ENCODE results near the gene PLEKHA5.
"Not testable (repeated sequence)": the region's sequence is repeated elsewhere in the genome, so short reads cannot be mapped to it uniquely, and the experiment has no call there.

The PLEKHA5 gene

DNA sequence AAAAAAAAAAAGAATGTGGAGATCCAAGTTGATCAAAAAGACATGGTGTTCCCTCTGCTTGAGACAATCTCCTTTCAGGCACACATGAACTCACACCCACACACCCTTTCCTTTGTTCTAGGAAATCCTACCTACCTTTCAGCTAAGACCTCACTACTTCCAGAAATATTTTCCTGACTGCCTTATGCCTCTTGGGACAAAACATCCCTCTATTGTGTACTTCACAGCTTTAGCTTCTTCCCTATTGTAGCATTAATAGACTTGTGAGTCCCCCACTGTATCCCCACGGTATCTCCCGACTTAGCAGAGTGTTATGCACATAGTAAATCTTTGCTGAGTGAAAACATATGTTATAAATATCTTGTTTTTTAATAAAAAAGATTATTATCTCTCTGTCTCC lies 264.9 kb downstream of the PLEKHA5 start:
- TF ChIP-seq ZNF70 (CRISPR knock-in tag; IDR thresholded peaks at IDR 0.05) = no peak
- ATAC-seq = no peak

DNA sequence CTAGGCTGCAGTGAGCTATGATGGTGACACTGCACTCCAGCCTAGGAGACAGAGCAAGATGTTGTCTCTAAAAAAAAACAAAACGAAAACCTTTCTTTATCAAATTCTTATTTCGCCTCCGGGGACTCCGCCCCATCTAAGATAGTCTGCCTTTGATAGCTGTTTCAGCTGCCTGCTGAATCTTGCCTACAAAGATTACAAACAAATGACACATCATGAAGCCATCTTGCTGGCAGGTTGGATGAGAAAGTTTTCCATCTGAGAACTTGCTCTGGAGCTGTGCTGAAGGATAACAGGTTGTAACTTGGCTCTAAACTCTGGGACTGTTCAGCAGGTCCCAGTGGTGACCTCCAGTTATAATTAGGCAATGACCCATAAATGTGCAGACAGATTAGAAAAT lies 268.0 kb downstream of the PLEKHA5 start:
- ATAC-seq = no peak
- TF ChIP-seq ZNF70 (CRISPR knock-in tag; IDR thresholded peaks at IDR 0.05) (no peak), ZC3H10 (CRISPR knock-in tag; IDR thresholded peaks at IDR 0.05) (no peak), OSR1 (CRISPR knock-in tag; IDR thresholded peaks at IDR 0.05) (no peak), ISL1 (CRISPR knock-in tag; IDR thresholded peaks at IDR 0.05) (no peak), PPARA (CRISPR knock-in tag; IDR thresholded peaks at IDR 0.05; ENCODE audit: borderline replicate concordance) (no peak), ZNF565 (CRISPR knock-in tag; conservative IDR thresholded peaks at IDR 0.05; ENCODE audit: low read depth) (no peak), ARNTL (CRISPR knock-in tag; IDR thresholded peaks at IDR 0.05; ENCODE audit: borderline replicate concordance, low read depth) (no peak), ZFP30 (CRISPR knock-in tag; IDR thresholded peaks at IDR 0.05) (no peak), RARB (CRISPR knock-in tag; IDR thresholded peaks at IDR 0.05) (no peak), CSDC2 (CRISPR knock-in tag; IDR thresholded peaks at IDR 0.05) (no peak), ZNF8 (CRISPR knock-in tag; IDR thresholded peaks at IDR 0.05) (no peak), ESRRG (CRISPR knock-in tag; IDR thresholded peaks at IDR 0.05) (no peak), TCF4 (CRISPR knock-in tag; IDR thresholded peaks at IDR 0.05; ENCODE audit: borderline replicate concordance) (no peak), GLIS3 (CRISPR knock-in tag; IDR thresholded peaks at IDR 0.05) (no peak)
- TF ChIP-seq, protein P1, sequence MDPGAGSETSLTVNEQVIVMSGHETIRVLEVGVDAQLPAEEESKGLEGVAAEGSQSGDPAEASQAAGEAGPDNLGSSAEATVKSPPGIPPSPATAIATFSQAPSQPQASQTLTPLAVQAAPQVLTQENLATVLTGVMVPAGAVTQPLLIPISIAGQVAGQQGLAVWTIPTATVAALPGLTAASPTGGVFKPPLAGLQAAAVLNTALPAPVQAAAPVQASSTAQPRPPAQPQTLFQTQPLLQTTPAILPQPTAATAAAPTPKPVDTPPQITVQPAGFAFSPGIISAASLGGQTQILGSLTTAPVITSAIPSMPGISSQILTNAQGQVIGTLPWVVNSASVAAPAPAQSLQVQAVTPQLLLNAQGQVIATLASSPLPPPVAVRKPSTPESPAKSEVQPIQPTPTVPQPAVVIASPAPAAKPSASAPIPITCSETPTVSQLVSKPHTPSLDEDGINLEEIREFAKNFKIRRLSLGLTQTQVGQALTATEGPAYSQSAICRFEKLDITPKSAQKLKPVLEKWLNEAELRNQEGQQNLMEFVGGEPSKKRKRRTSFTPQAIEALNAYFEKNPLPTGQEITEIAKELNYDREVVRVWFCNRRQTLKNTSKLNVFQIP (CRISPR knock-in tag; IDR thresholded peaks at IDR 0.05; ENCODE audit: borderline replicate concordance, low read depth) = no peak
- TF ChIP-seq, protein P2, sequence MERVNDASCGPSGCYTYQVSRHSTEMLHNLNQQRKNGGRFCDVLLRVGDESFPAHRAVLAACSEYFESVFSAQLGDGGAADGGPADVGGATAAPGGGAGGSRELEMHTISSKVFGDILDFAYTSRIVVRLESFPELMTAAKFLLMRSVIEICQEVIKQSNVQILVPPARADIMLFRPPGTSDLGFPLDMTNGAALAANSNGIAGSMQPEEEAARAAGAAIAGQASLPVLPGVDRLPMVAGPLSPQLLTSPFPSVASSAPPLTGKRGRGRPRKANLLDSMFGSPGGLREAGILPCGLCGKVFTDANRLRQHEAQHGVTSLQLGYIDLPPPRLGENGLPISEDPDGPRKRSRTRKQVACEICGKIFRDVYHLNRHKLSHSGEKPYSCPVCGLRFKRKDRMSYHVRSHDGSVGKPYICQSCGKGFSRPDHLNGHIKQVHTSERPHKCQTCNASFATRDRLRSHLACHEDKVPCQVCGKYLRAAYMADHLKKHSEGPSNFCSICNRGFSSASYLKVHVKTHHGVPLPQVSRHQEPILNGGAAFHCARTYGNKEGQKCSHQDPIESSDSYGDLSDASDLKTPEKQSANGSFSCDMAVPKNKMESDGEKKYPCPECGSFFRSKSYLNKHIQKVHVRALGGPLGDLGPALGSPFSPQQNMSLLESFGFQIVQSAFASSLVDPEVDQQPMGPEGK (CRISPR knock-in tag; IDR thresholded peaks at IDR 0.05; ENCODE audit: borderline replicate concordance) = no peak
- TF ChIP-seq, protein P3, sequence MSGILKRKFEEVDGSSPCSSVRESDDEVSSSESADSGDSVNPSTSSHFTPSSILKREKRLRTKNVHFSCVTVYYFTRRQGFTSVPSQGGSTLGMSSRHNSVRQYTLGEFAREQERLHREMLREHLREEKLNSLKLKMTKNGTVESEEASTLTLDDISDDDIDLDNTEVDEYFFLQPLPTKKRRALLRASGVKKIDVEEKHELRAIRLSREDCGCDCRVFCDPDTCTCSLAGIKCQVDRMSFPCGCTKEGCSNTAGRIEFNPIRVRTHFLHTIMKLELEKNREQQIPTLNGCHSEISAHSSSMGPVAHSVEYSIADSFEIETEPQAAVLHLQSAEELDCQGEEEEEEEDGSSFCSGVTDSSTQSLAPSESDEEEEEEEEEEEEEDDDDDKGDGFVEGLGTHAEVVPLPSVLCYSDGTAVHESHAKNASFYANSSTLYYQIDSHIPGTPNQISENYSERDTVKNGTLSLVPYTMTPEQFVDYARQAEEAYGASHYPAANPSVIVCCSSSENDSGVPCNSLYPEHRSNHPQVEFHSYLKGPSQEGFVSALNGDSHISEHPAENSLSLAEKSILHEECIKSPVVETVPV (CRISPR knock-in tag; IDR thresholded peaks at IDR 0.05) = no peak

DNA sequence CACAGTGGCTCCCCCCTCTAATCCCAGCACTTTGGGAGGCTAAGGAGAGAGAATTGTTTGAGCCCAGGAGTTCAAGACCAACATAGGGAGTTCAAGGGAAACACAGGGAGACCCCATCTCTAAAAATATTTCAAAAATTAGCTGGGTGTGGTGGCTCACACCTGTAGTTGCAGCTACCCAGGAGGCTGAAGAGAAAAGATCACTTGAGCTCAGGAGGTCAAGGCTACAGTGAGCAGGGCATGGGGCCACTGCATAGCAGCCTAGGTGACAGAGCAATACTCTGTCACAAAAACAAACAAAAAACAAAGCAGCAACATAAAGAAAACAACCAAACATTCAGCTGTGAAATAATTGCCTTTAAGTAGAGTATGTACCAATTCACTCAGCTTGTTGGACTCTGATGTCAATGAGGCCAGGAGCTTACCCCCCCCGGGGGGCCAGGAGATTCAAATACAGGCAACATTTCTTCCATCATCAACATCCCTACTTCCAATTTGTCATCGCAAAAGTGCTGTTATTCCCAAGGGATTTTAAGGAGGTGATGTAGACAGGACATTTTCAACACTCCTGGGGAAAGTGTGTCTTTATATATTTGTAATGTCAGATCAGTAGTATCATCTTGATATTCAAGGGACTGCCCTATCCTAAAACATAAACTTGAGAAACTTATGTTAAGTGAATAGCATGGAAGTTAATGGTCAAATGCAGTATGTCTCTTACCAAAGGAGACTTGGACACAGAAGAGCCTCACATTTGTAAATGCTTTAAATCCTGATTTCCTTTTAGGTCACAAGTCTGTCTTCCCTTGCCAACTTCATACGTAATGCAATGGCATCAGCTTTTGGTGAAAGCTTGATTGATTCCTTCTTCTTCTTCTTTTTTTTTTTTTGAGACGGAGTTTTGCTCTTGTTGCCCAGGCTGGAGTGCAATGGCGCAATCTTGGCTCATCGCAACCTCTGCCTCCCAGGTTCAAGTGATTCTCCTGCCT lies 269.1 kb downstream of the PLEKHA5 start:
- TF ChIP-seq RARB (CRISPR knock-in tag; IDR thresholded peaks at IDR 0.05) (no peak), ARNTL (CRISPR knock-in tag; IDR thresholded peaks at IDR 0.05; ENCODE audit: borderline replicate concordance, low read depth) (no peak), OSR1 (CRISPR knock-in tag; IDR thresholded peaks at IDR 0.05) (no peak), ZNF8 (CRISPR knock-in tag; IDR thresholded peaks at IDR 0.05) (no peak), GLIS3 (CRISPR knock-in tag; IDR thresholded peaks at IDR 0.05) (no peak)
- TF ChIP-seq, protein P2 (CRISPR knock-in tag; IDR thresholded peaks at IDR 0.05; ENCODE audit: borderline replicate concordance) = no peak
- TF ChIP-seq, protein P4, sequence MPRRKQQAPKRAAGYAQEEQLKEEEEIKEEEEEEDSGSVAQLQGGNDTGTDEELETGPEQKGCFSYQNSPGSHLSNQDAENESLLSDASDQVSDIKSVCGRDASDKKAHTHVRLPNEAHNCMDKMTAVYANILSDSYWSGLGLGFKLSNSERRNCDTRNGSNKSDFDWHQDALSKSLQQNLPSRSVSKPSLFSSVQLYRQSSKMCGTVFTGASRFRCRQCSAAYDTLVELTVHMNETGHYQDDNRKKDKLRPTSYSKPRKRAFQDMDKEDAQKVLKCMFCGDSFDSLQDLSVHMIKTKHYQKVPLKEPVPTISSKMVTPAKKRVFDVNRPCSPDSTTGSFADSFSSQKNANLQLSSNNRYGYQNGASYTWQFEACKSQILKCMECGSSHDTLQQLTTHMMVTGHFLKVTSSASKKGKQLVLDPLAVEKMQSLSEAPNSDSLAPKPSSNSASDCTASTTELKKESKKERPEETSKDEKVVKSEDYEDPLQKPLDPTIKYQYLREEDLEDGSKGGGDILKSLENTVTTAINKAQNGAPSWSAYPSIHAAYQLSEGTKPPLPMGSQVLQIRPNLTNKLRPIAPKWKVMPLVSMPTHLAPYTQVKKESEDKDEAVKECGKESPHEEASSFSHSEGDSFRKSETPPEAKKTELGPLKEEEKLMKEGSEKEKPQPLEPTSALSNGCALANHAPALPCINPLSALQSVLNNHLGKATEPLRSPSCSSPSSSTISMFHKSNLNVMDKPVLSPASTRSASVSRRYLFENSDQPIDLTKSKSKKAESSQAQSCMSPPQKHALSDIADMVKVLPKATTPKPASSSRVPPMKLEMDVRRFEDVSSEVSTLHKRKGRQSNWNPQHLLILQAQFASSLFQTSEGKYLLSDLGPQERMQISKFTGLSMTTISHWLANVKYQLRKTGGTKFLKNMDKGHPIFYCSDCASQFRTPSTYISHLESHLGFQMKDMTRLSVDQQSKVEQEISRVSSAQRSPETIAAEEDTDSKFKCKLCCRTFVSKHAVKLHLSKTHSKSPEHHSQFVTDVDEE (CRISPR knock-in tag; IDR thresholded peaks at IDR 0.05) = no peak
- ATAC-seq = no peak

DNA sequence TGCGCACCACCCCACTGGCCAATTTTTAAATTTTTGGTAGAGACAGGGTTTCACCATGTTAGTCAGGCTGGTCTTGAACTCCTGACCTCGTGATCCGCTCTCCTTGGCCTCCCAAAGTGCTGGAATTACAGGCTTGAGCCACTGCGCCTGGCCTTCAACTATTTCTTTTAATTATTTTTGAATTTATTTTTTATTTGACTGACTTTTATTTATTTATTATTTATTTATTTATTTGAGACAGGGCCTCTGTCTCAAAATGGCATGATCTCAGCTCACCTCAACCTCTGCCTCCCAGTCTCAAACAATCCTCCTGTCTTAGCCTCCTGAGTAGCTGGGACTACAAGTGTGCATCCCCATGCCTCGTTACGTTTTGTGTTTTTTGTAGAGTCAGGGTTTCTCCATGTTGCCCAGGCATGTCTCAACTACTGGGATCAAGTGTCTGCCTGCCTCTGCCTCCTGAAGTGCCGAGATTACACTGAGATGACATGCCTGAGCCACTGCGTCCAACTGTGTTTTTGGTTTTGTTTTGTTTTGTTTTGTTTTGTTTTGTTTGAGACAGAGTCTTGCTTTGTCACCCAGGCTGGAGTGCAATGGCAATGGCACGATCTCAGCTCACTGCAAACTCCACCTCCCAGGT lies 271.2 kb downstream of the PLEKHA5 start:
- ATAC-seq = not testable (repeated sequence)

Measured in SK-N-SH treated with all-trans-retinoic acid at 6 μM for 48 hours (cell line).